Loucy (cell line): ENCODE measurements around the gene CTBP2.

Source experiments
- EZH2phosphoT487 ChIP-seq: fragments of 200-600 bp; IDR thresholded peaks from 2 replicates; pipeline ENCODE4 v1.6.1; 2018; ENCODE audit warnings: antibody characterized with exemption, mild to moderate bottlenecking, moderate library complexity, borderline replicate concordance
- TF ChIP-seq, protein P1 (sequence below): fragments of 200-600 bp; sonication (generic); conservative IDR thresholded peaks from 2 replicates; pipeline ENCODE4 v1.5.1; 2014; ENCODE audit warnings: mild to moderate bottlenecking, antibody characterized with exemption, low read length

DNA sequence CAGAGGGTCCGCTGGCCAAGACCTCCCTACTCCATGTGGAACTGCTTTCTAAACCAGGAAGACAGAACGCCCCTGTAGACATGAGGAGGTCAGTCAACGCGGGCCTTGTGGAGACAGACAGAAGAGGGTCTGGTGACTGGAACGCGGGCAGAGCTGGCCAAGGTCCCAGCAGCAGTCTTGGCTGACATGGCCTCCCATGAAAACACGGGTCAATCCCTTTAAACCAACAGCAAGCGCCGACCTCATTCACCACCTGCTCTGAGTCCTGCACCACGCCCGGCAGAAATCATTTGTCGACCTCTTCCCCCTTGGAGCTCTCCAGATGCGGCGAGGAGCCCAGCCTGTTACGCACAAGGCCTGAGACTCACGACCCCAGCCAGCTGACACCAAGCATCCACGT, 140.0 kb downstream of the CTBP2 start:
- TF ChIP-seq, protein P1, sequence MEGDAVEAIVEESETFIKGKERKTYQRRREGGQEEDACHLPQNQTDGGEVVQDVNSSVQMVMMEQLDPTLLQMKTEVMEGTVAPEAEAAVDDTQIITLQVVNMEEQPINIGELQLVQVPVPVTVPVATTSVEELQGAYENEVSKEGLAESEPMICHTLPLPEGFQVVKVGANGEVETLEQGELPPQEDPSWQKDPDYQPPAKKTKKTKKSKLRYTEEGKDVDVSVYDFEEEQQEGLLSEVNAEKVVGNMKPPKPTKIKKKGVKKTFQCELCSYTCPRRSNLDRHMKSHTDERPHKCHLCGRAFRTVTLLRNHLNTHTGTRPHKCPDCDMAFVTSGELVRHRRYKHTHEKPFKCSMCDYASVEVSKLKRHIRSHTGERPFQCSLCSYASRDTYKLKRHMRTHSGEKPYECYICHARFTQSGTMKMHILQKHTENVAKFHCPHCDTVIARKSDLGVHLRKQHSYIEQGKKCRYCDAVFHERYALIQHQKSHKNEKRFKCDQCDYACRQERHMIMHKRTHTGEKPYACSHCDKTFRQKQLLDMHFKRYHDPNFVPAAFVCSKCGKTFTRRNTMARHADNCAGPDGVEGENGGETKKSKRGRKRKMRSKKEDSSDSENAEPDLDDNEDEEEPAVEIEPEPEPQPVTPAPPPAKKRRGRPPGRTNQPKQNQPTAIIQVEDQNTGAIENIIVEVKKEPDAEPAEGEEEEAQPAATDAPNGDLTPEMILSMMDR, result no peak
- no peak for TF ChIP-seq EZH2phosphoT487
